Measurements from ENCODE around the gene DHCR7.

- TF ChIP-seq EZH2 (IDR thresholded peaks at IDR 0.05; ENCODE audit: borderline replicate concordance, insufficient read depth, low read length, poor library complexity, severe bottlenecking) = no peak
- TF ChIP-seq, protein P1, sequence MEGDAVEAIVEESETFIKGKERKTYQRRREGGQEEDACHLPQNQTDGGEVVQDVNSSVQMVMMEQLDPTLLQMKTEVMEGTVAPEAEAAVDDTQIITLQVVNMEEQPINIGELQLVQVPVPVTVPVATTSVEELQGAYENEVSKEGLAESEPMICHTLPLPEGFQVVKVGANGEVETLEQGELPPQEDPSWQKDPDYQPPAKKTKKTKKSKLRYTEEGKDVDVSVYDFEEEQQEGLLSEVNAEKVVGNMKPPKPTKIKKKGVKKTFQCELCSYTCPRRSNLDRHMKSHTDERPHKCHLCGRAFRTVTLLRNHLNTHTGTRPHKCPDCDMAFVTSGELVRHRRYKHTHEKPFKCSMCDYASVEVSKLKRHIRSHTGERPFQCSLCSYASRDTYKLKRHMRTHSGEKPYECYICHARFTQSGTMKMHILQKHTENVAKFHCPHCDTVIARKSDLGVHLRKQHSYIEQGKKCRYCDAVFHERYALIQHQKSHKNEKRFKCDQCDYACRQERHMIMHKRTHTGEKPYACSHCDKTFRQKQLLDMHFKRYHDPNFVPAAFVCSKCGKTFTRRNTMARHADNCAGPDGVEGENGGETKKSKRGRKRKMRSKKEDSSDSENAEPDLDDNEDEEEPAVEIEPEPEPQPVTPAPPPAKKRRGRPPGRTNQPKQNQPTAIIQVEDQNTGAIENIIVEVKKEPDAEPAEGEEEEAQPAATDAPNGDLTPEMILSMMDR (IDR thresholded peaks at IDR 0.05; ENCODE audit: poor library complexity, severe bottlenecking) = no peak
- no peak for TF ChIP-seq REST (IDR thresholded peaks at IDR 0.05; ENCODE audit: borderline replicate concordance)
Observed at GRCh38 chr11:71400216-71400615, 48.0 kb downstream of the DHCR7 start.
